ENCODE data around the gene KCNQ1.

DNA sequence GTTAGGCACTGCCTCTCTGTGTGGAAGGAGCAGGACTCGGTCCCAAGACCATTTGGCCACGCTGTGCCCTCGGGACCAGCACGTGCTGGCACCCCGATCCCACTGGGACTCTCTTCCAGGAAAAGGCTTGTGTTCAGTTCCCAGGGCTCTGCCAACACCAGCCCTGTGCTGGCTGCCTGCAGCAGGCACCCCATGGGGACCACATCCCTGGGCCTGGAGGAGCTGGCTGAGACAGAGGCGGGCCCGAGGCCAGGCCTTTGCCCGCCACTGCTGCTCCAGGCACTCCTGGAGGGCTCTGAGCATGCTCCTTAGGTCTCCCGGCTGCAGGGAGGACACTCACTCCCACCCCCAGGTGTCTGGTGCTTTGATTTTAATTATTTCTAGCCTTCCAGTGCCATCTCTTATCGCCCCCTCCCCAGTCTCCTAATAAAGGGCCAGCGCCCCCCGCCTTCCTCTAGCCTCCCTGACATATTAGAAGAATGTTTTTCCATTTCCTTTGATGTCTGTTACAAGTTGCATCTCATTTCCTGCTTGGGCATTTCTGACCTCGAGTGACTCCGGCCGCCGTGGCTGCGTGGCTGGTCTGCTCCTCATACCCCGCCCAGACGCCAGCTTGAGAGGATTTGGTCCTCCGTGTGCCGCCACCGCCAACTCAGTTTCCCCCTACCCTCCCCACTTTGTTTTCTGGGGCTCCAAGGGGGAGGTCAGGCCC, 426.3 kb downstream of the KCNQ1 start:
- TF ChIP-seq POLR2A (IDR thresholded peaks at IDR 0.05) = no peak
- TF ChIP-seq, protein P1, sequence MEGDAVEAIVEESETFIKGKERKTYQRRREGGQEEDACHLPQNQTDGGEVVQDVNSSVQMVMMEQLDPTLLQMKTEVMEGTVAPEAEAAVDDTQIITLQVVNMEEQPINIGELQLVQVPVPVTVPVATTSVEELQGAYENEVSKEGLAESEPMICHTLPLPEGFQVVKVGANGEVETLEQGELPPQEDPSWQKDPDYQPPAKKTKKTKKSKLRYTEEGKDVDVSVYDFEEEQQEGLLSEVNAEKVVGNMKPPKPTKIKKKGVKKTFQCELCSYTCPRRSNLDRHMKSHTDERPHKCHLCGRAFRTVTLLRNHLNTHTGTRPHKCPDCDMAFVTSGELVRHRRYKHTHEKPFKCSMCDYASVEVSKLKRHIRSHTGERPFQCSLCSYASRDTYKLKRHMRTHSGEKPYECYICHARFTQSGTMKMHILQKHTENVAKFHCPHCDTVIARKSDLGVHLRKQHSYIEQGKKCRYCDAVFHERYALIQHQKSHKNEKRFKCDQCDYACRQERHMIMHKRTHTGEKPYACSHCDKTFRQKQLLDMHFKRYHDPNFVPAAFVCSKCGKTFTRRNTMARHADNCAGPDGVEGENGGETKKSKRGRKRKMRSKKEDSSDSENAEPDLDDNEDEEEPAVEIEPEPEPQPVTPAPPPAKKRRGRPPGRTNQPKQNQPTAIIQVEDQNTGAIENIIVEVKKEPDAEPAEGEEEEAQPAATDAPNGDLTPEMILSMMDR (IDR thresholded peaks at IDR 0.05) = no peak

All from upper lobe of left lung (tissue), 4 donors.